ENCODE measurements around the gene MRPS14.

DNA sequence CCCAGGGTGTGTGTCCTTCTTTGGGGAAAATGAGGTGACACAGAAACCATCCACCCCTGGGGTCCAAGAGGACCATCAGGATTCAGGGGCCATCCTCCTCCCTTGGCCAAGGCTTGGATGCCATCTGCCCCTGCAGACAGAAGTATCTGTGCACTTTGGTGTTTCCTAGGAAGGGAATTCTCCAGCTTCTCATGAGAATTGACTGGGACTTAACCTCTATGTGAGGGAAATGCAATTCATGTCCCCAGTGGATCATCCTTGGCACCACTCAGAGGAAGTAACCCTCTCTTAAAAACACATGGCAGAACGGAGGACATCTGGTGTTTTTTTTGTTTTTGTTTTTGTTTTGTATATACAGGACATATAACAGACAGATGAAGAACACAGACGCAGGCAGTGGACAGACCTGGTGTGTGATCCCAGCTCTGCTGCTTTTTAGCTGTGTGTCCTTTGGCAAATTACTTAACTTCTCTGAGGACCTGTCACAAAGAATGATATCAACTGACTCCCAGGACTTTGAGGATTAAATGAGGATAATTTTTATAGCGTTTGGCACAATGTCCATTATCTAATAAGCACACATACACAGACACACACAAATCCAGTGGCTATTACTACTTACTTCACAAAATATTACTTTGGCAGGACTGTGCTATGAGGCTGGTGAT, 48.2 kb upstream of the MRPS14 start:
- no peak for TF ChIP-seq POLR2A (IDR thresholded peaks at IDR 0.05; ENCODE audit: low read depth, low read length)
- TF ChIP-seq, protein P1, sequence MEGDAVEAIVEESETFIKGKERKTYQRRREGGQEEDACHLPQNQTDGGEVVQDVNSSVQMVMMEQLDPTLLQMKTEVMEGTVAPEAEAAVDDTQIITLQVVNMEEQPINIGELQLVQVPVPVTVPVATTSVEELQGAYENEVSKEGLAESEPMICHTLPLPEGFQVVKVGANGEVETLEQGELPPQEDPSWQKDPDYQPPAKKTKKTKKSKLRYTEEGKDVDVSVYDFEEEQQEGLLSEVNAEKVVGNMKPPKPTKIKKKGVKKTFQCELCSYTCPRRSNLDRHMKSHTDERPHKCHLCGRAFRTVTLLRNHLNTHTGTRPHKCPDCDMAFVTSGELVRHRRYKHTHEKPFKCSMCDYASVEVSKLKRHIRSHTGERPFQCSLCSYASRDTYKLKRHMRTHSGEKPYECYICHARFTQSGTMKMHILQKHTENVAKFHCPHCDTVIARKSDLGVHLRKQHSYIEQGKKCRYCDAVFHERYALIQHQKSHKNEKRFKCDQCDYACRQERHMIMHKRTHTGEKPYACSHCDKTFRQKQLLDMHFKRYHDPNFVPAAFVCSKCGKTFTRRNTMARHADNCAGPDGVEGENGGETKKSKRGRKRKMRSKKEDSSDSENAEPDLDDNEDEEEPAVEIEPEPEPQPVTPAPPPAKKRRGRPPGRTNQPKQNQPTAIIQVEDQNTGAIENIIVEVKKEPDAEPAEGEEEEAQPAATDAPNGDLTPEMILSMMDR (conservative IDR thresholded peaks at IDR 0.05; ENCODE audit: low read depth, low read length) = no peak
- no peak for TF ChIP-seq BHLHE40 (IDR thresholded peaks at IDR 0.05; ENCODE audit: low read depth, low read length)
- TF ChIP-seq RAD21 (IDR thresholded peaks at IDR 0.05; ENCODE audit: low read length) = no peak
- TF ChIP-seq MAZ (IDR thresholded peaks at IDR 0.05; ENCODE audit: borderline replicate concordance, low read depth, low read length) = no peak
- no peak for TF ChIP-seq CEBPB (IDR thresholded peaks at IDR 0.05; ENCODE audit: low read depth, low read length)
- TF ChIP-seq FOS (IDR thresholded peaks at IDR 0.05; ENCODE audit: low read depth, low read length) = no peak
- TF ChIP-seq MAFK (IDR thresholded peaks at IDR 0.05; ENCODE audit: low read depth, low read length) = no peak
- TF ChIP-seq CHD1 (IDR thresholded peaks at IDR 0.05; ENCODE audit: low read depth, low read length) = no peak

All from IMR-90 (cell line).